ENCODE data around the gene EOLA2.

GRCh38 chrX:149908308-149908707 is 30.0 kb downstream of the EOLA2 start:
- TF ChIP-seq EZH2 (IDR thresholded peaks at IDR 0.05; ENCODE audit: borderline replicate concordance, low read length) (no peak), CTCF (IDR thresholded peaks at IDR 0.05; ENCODE audit: low read length) (no peak)
